Right lobe of liver (tissue), 6 donors: Measurements from ENCODE around the gene TAS2R13. TPM values are rescaled to one million over a fixed set of nuclear protein-coding genes. Genes with fewer than 3 reads are reported as not detected.

Experiments used
- ATAC-seq, 4 donors: fragments of 200-7000 bp; cut with Tn5 transposase; one replicate each; pipeline ENCODE4 v1.9.1; 2020; ENCODE audit warnings: mild to moderate bottlenecking in 4 of 4, moderate library complexity in 4 of 4
- DNase-seq, 3 donors: peaks; one replicate each; pipeline ENCODE4 v3.0.0-alpha.2; 2020
- H3K27ac ChIP-seq, 3 donors: fragments of 200-600 bp; one replicate each; pipeline ENCODE4 v1.8.0; 2022
- H3K27me3 ChIP-seq, 2 donors: fragments of 200-600 bp; one replicate each; pipeline ENCODE4 v1.8.0; 2022
- H3K36me3 ChIP-seq, 4 donors: fragments of 200-600 bp; sonication (generic) in 1 of 4; one replicate each; pipeline versions ENCODE4 v1.5.1 to v1.8.0; 2017 to 2022; ENCODE audit warnings: control low read depth in 1 of 4
- H3K4me1 ChIP-seq, 4 donors: fragments of 200-600 bp; sonication (generic) in 1 of 4; one replicate each; pipeline versions ENCODE4 v1.5.1 to v1.8.0; 2017 to 2022; ENCODE audit warnings: control low read depth in 1 of 4
- H3K4me3 ChIP-seq, 3 donors: fragments of 200-600 bp; one replicate each; pipeline ENCODE4 v1.8.0; 2022
- H3K9me3 ChIP-seq, 4 donors: fragments of 200-600 bp; sonication (generic) in 1 of 4; one replicate each; pipeline versions ENCODE4 v1.5.1 to v1.8.0; 2017 to 2022; ENCODE audit warnings: control low read depth in 1 of 4
- CTCF ChIP-seq, 4 donors: fragments of 200-600 bp in 3 of 4; fragments of 450-650 bp in 1 of 4; IDR thresholded peaks; one replicate each; pipeline versions ENCODE4 v1.5.1 to v1.8.0; 2016 to 2022; ENCODE audit warnings: antibody characterized with exemption in 4 of 4, mild to moderate bottlenecking in 2 of 4
- POLR2A ChIP-seq: fragments of 450-650 bp; IDR thresholded peaks from one replicate; pipeline ENCODE4 v1.6.1; 2017; ENCODE audit warnings: antibody characterized with exemption, mild to moderate bottlenecking
- WGBS: methylation state at CpG from one replicate; pipeline ENCODE4 v1.1.6; 2018; ENCODE audit warnings: low coverage, low lambda C conversion rate; ENCODE audit not compliant: insufficient coverage; ENCODE audit errors: missing lambda C conversion rate; 5-methylcytosine and 5-hydroxymethylcytosine counted together
- intact Hi-C, 2 donors: fragments of 100-400 bp; cut with DNase I; formaldehyde crosslinking; loops; one replicate each; pipeline versions ENCODE4 v1.11.2 to v1.14.1; 2022
- total RNA-seq, 6 experiments: library from RNA; depleted of rRNA in 2 of 6; stranded (reverse); fragments of >200 nt in 2 of 6; fragmentation: NEBNext Ultra II Directional in 3 of 6; extraction: Animal tissue kit (Norgen Biotek cat#: 25700) in 3 of 6; gene quantifications; one replicate each; pipeline versions ENCODE4 v1.1.0 to v1.2.4, GENCODE V29; 2016 to 2023
- donor health status: DM: no; HTN: yes; CAD: no.
- donor health status: DM: no; HTN: no; CAD: no.
- donor health status: DM: no; HTN: no; CAD: no.
- donor health status: DM: no; HTN: yes; CAD: no.
- donor health status: DM: no; HTN: yes; CAD: no.

The TAS2R13 gene
- total RNA-seq, 6 experiments from 2014 or later, result 0.51 to 2.4 (median 0.81) TPM

DNA sequence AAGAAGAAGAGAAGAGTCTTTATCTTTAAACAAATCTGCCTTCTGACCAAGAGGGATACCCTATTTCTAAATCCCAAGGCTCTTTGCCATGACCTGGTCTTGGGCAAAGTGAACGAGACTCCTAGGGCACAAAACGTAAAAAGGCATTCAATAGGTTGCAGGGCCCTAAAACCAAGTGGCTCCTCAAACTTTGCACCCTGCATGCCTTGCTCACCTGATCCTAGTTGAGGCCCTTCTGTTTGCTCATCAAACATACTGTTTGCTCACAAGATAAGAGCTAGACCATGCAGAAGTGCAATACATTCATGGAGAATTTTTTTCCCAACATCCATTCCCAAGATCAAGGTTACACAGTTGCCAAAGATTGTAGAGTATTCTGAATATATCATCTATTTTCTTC lies 17.4 kb downstream of the TAS2R13 start:
- peak; percentile 50 to 84 (median 83) for DNase-seq
- intact Hi-C loops, result no loop called here
- H3K27ac ChIP-seq, result peak overlapping the region in 1 of 3 donors; percentile 16
- H3K36me3 ChIP-seq, result no peaks in the 10 kb centered on the region
- no peak overlapping the region for H3K4me3 ChIP-seq
- H3K9me3 ChIP-seq, result no peaks in the 10 kb centered on the region
- peaks cover 0 to 18% (median 9%) of the 10 kb centered on the region in 4 donors for H3K4me1 ChIP-seq
- TF ChIP-seq CTCF (IDR thresholded peaks at IDR 0.05) (no peak), POLR2A (no peak)
- H3K27me3 ChIP-seq, result no peaks in the 10 kb centered on the region
- 0% methylated on average over 2 of the region's 2 CpGs for WGBS
- ATAC-seq, result peak; percentile 98 to 99 (median 98)

DNA sequence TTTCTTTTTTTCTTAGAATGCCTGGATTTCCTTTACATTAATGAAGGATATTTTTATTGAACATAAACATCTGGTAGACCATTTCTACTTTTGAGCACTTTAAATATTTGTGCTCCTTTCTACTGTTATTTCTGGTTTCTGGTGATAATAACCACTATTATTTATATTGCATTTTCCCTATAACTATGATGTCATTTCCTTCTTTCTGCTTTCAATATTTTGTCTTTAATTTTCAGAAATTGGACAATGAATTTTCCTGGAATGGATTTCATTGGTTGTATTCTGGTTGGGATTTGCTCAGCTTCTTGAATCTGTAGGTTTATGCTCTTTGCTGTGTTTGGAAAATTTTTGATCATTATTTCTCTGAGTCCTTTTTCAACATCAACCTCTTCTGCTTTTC lies 20.1 kb downstream of the TAS2R13 start:
- H3K27me3 ChIP-seq, result no peaks in the 10 kb centered on the region
- intact Hi-C loops, result no loop called here
- no peak overlapping the region for H3K27ac ChIP-seq
- DNase-seq (no peak), ATAC-seq (no peak)
- no peak for TF ChIP-seq CTCF (IDR thresholded peaks at IDR 0.05)
- no peak for TF ChIP-seq POLR2A
- H3K4me3 ChIP-seq, result no peak overlapping the region
- no peaks in the 10 kb centered on the region for H3K9me3 ChIP-seq
- H3K4me1 ChIP-seq, result peaks cover 0 to 18% (median 9%) of the 10 kb centered on the region in 4 donors
- H3K36me3 ChIP-seq, result no peaks in the 10 kb centered on the region

DNA sequence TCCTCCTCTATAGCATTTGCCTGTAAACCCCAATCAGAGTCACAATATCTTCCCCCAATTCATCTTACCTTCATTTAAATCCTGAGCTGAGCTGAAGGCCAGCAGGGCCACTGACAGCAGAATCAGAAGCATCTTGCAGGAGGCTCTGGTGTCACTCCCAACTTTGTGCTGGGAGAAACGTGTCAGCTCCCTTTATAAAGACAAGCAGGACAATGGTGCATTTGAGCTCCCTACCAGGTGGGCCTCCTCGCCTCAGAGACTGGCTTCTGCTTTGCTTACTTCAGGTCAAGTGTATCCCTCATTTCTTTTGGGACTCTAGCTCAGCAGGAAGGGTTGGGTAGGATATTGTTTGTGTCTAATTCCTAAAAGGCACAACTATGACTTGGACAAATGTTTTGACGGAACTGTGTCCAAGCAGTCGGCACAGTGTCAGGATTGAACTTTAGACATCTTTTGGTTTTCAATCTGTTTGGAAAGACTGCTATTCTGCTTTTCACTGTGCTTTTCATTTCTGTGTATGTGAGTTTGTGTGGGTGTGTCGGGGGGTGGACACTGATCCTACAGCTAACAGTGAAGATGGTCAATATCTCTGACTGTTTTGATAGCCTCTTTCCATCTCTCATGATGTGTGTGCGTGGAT lies 25.2 kb downstream of the TAS2R13 start, which contains the start of gene PRH1:
PRH1 (minus strand) TSS at position 170 of the 640 bp plus-strand sequence; CDS start at position 132, 38 bp downstream.
- Histone ChIP-seq H3K4me1 (no peaks in the 10 kb centered on the region), H3K27me3 (no peaks in the 10 kb centered on the region), H3K9me3 (no peaks in the 10 kb centered on the region), H3K36me3 (no peaks in the 10 kb centered on the region), H3K4me3 (no peak within 1 kb of the TSS), H3K27ac (no peak within 1 kb of the TSS)
- no peak for DNase-seq
- TF ChIP-seq POLR2A (no peak), CTCF (IDR thresholded peaks at IDR 0.05) (no peak)
- ATAC-seq, result no peak
- intact Hi-C loops, result no loop called here
- WGBS, result 63% methylated on average over 6 of the region's 6 CpGs

DNA sequence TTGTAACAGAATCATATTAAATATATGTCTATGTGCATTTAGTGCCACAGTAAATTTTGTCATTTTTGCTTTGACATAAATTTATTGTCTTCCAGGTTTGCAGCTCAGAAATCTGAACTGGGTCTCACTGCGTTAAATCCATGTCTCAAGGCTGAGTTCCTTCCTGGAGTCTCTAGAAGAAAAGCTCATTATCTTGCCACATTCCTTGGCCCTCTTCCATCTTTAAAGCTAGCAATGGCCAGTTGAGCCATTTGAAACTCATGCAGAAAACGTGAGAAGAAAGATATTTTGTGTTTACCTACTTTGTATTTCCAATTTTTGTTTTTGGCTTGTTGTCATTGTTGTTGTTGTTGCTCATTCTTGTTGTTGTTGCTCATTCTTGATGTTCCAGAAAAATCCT lies 36.0 kb downstream of the TAS2R13 start:
- DNase-seq (no peak), ATAC-seq (no peak)
- no peak for TF ChIP-seq CTCF (IDR thresholded peaks at IDR 0.05)
- TF ChIP-seq POLR2A, result no peak
- no peak overlapping the region for H3K27ac ChIP-seq
- H3K9me3 ChIP-seq, result no peaks in the 10 kb centered on the region
- intact Hi-C loops, result no loop called here
- 46% methylated on average over 2 of the region's 2 CpGs for WGBS
- no peaks in the 10 kb centered on the region for H3K4me1 ChIP-seq
- no peaks in the 10 kb centered on the region for H3K36me3 ChIP-seq
- H3K27me3 ChIP-seq, result no peaks in the 10 kb centered on the region
- H3K4me3 ChIP-seq, result no peak overlapping the region

DNA sequence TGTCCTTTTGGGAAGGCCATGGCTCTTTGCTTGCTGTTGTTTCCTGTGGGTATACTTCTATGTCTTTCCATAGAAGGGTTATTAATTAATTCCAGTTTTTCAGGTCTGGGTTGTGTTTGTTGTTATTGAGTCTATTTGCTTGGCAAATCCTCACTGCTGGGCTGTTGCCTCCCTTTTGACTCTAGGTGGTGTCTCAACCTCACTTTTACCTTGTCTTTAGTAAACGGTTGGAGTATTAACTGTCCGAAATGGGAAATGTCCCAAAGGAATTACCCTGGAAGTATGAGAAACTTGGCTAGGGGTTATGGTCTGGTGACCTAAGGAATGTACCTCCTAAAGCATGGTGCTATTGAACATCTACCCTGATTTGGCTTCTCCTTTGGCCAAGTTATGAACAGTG lies 42.0 kb downstream of the TAS2R13 start:
- intact Hi-C loops, result no loop called here
- TF ChIP-seq POLR2A (no peak), CTCF (IDR thresholded peaks at IDR 0.05) (peak; percentile 41 to 59 (median 54))
- Histone ChIP-seq H3K36me3 (no peaks in the 10 kb centered on the region), H3K27ac (no peak overlapping the region), H3K4me3 (no peak overlapping the region), H3K27me3 (no peaks in the 10 kb centered on the region), H3K4me1 (no peaks in the 10 kb centered on the region), H3K9me3 (no peaks in the 10 kb centered on the region)
- 23% methylated on average over 2 of the region's 2 CpGs for WGBS
- no peak for DNase-seq
- peak; percentile 82 to 92 (median 90) for ATAC-seq
